Raji (cell line): ENCODE results near the gene S100A1.

Source experiments
- POLR2A ChIP-seq: IDR thresholded peaks from 2 replicates; pipeline ENCODE4 v1.6.1; 2011; ENCODE audit warnings: low read depth, low read length, control low read depth; ENCODE audit not compliant: insufficient read depth

Gene S100A1

DNA sequence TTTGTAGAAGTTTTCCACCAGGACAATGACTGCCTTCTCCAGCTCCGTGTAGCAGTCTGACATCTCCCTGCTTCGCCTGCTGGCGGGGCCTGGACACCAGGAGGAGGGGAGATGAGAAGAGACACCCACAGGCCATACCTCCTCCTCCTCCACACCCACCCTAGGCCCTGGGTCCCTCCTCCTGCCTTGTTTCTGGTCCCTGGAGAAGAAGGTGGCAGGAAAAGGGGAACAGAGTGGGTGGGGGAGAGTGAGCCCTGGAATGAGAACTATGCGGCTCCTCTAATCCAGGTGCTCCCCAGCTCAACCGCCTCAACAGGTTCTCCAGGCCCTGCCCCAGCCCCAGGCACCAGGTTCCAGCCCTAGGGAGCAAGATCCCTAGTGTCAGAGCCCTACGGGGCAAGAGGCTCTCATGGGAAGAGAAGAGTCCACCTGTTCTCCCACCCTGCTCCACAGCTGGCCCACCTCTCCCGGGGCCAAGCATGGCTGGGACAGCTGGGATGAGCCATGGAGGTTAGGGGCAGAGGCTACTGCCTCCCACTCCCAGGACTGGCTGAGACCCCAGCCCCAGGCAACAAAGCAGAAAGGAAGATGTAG, 20.0 kb upstream of the S100A1 start:
- no peak for TF ChIP-seq POLR2A

DNA sequence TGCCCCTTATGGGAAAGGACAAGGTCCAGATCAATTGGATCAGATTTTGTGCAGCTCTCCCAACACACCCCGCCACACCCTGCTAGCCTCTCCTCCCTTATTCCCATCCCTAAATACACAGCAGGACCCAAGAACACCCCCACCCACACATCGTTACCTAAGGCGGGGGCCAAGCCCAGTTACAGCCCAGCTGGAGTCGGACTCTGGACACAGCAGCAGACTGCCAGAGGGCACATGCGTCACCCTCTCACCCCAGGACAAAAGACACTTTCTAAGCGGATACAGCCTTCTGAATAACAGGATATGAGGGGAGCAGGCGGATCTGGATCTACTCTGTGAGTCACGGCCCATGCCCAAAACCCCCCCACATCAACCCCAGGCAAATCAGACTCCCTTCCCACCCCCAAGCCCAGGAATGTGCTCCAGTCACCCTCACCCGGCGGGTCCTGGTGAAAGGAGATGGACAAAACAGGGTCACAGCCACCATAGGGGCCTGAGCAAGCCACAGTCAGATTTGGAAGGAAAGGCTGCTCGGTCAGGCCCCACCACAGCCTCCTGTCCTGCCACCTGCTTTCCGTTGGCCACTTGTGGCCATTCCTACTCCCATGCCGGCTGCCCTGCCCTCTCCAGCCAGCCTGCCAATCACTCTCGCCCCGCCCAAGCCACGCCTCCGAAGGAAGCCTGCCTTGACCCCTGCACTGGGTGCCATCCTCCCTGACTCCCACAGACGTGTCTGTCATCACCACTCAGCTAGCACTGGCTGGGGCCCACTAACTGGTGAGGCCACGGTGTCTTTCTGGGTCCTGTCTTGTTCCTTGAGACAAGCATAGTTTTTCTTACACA, 19.3 kb upstream of the S100A1 start:
- TF ChIP-seq POLR2A = no peak

DNA sequence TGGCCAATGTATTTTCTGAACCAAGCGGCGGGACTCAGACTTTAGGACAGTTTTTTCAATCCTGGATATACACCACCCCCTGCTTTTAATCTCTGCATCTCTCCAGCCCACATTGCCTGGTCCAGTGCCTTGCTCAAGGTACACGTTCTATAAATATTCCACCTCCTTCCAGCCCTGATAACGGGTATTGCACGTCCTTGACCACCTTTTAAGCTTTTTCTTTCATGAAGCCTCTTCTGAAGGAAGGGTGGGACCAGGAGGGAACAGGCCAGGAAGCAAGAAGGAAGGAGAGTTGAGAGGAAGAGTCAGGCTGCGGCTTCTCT, 18.7 kb upstream of the S100A1 start:
- TF ChIP-seq POLR2A = no peak

DNA sequence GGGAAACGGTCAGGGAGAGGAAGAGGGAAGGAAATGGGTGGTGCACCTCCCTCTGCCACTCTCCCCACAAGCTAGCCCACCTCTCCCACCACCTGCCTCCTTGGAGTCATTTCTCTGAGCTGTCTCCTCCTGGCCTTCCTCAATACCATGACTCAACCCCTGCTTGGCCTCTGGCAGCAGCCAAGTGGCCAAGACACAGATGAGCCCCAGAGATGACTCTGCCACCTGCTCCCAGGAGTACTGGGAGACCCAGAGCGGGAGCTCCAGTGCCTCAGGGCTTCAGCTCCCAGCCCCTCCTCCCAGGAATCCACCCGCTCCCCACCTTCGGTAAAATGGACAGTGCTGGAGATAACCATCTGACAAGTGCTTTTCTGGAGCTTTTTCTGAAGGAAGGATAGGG, 17.9 kb upstream of the S100A1 start:
- no peak for TF ChIP-seq POLR2A

DNA sequence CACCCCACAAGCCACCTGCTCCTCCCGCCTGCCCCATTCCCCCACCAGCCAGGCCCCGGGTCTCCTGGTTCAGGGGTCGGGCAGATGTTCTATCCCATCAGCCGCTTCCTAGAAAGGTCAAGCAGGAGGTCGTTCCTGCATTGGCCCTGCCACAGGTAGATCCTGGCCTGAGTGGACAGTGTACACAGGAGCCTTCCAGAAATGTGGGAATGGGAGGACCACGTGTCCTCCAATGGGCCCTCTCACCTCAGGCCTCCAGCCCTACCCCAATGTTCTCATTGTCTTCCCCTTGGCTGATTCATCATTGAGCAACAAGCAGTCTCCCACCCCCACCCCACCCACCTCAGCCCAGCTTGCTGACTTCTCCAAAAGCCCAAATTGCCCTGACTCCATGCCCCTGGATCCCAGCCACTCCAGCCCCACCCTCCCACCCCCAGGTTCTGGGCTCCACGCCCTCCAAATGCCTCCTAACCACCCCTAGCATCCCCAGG, 17.4 kb upstream of the S100A1 start:
- TF ChIP-seq POLR2A = no peak

DNA sequence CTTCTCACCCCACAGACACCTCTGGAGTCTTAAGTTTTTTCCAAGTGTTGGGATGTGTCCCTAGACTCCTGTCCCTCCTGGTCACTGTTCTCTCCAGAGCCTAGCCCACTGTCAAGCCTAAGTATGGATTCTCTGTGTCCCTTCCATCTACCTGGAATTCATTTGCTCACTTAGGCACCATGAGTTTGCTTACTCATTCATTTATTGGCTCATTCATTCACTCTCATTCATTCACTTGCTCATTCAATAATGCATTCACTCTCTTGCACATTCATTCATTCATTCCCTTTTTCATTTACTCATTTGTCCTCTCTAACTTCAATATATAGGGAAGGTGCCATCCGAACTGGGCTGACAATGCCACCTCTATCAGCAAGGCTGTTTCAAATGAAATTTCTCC, 16.9 kb upstream of the S100A1 start:
- no peak for TF ChIP-seq POLR2A

DNA sequence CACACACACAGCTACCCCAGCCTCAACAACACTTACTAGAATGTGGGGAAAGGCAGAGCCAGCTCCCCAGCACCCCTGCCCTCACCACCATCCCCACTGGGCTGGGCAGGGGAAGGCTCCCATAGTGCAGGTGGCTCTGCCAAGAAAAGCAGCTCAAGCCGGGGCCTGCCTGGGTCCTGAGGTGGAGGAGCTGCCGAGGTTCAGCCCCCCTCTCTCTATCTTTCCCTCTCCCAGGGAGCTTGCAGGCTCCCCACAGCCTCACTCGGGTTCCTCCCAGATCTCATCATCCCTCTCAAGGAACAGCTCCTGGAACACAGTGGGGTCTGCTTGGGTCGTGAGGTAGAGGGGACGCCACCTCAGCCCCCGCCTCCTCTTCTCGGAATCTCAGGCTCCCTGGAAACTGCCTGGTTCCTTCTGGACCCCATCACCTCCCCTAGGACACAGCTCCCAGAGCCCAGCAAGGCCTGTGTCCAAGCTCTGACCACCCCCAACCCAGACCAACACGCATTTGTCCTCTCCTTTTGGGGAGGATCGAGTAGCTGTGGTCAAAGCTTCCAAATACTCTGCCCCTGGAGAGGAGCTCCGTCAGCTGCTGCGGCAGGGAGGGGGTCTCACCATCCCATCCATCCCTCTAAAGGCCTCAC, 16.0 kb upstream of the S100A1 start:
- TF ChIP-seq POLR2A = no peak

DNA sequence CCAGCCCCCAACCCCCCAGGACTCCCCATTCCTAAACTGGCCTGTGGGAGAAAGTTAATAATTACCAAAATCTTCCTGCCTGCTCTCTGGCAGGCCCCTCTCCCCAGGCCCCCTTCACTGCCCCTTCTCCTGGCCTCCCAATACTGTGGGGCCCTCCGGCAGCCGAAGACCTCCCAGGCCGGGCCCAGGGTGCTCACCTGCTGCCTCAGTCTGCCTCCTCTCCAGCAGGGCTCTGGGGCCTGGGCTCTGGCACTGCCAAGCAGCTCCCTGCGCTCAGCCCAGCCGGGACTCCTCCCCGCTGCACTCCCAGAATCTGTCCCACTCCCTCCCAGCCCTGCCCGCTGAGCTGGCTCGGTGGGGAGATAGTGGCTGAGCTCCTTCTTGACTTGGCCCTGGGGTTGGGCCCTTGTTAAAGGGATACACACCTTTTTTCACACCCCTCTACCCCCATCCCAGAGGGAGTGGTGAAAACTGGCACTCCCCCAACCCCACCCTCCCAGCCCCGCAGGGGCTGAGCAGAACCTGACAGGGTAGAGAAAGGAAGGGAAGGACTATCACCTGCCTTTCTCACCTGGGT, 15.4 kb upstream of the S100A1 start, which contains the start of gene S100A16:
S100A16 (minus strand) TSS at position 383 of the 577 bp plus-strand sequence. CDS start 4,986 bp downstream, outside the sequence.
- no peak for TF ChIP-seq POLR2A

DNA sequence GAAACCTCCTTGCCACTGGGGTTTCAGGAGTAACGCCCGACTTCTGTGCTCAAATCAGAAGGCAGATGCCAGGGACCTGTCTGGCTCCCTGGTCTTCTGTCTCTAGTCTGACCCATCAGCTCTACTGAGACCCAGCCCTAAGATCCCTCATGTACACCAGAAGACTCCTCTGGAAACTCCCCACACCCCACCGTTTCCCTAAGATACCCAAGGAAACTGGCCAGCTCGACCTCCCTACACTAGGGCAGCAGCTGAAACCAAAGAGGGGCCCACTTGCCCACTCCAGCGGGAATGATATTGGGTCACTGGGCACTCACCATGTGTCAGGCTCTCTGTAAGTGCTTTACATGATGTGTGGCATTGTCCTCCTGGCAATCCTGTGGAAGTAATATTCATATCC, 14.8 kb upstream of the S100A1 start:
- no peak for TF ChIP-seq POLR2A

DNA sequence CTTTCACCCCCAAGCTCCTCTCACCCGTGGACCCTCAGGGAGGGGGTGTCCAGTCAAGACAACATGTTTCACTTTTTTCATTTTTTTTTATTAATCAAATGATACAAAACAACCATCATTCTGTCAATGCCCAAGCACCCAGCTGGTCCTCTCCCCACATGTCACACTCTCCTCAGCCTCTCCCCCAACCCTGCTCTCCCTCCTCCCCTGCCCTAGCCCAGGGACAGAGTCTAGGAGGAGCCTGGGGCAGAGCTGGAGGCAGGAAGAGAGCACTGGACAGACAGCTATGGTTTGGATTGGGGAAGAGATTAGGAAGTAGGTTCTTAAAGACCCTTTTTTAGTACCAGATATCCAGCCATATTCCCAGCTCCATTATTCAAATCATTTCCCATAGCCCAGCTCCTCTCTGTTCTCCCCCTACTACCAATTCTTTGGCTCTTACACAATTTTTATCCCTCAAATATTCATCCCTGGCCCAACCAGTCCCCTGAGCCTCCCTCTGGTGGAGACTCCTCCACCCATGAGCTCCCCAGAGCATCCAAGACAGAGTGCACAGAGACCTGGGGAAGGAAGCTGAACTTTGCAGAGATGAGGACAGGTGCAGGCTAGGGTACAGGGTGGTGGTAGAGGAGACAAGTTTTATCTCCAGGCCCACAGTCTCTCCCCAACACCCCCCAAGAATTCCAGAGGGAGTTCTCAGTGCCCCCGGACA, 13.9 kb upstream of the S100A1 start:
- TF ChIP-seq POLR2A = no peak

DNA sequence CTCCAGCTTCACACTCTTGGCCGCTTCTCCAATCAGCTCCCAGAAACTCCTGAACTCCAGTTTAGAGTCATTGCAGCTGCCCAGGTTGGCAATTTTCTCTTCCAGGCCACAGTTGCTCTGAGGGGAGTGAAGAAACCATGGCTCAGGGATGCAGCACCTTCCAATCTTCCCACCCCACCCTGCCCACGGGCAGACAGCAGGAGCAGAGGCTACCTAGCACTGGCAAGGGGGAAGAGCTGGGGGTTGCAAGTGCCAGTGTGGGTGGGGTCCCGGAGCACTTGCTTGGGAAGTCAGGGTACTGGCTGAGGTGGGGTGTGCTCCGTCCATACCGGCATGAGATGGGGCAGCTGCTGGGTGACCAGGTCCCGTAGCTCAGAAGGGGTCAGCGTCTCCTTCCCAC, 13.3 kb upstream of the S100A1 start:
- no peak for TF ChIP-seq POLR2A

DNA sequence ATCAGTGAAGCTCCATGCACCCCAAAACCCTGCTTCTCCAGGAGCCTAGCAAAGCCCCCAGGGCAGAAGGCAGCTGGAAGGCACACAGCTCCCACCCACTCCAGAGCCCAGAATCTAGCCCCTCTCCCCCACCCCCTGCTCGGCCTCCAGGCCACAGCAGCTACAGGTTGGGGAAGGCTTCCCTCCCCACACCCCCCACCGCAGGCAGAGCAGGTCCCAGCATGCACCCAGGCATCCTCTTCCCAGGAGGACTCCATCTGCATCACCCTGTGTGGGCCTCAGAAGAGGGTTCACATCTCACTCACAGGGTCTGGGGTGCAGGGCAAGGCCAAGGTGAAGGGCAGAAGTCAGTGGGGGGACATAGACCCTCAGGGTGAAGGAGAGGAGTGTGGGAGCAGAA, 12.8 kb upstream of the S100A1 start:
- no peak for TF ChIP-seq POLR2A

DNA sequence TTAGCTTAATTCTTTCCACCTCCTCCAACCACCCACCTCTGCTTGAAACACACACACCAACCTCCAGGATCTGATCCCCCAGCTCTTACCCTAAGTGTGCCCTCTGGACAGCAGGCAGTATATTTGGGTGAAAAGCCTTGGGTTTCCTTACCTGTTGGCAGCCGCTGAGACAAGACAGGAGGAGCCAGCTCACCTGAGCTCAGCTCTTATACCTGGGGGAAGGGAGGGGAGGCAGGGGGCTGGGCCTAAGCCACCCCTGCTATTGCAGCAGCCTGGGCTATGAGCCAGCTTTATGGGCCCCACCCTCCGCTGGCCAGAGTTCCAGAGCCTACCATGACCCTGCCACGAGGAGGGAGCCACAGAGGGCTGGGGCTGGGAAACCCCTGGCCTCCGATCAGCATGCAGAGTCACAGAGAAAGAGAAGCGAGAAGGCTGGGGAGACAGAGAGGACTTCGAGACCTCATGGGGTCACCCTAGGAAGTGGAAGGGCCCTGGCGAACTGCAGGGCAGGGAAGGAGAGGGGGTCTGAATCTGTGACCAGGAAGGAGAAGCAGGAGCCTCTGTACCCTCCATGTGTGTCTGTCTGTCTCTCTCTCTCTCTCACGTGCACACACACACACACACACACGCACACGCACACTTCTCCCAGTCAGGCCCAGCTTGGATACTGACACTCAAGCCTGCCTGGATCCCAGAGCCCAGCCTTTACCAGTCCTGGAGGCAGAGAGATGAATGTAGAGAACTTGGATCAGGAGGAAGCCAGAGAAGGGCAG, 11.9 kb upstream of the S100A1 start, which contains the start of gene S100A14:
S100A14 (minus strand) TSS at position 182 of the 773 bp plus-strand sequence. CDS start 467 bp downstream, outside the sequence.
- TF ChIP-seq POLR2A = no peak

DNA sequence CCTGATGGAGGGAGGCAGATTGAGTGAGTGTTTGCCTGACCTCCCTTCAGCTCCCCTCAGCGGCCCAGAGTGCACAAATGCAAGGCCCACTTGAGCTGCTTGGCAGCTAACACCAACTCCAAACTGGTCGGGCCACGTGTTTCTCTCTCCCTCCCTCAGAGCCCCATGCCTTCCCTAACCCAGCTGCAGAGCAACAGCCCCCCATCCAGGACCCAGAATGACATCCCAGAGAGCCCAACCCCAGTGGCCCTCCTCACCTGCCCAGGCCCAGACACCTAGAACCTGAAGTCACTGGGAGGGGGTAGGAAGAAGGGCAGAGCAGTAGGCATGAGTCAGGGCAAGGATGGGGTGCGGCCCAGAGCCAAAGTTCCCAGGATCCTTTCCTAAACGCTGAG, 11.3 kb upstream of the S100A1 start:
- TF ChIP-seq POLR2A = no peak
